HepG2 (cell line): Measurements from ENCODE around the gene MEX3D. TPM values are rescaled to one million over a fixed set of nuclear protein-coding genes. Genes with fewer than 3 reads are reported as not detected.

Experiments
- CREM ChIP-seq, 2 experiments: sonication (generic) in 1 of 2; formaldehyde crosslinking in 1 of 2; IDR thresholded peaks; 2 replicates each; pipeline versions ENCODE4 v1.4.0 to v1.6.1; 2016 to 2020; ENCODE audit warnings: antibody characterized with exemption in 1 of 2, mild to moderate bottlenecking in 1 of 2, missing genetic modification reagents in 1 of 2
- HES4 ChIP-seq: sonication (generic); formaldehyde crosslinking; IDR thresholded peaks from 2 replicates; pipeline ENCODE4 v1.9.0; 2021; ENCODE audit warnings: mild to moderate bottlenecking, missing genetic modification reagents, borderline replicate concordance
- IRX3 ChIP-seq: sonication (generic); formaldehyde crosslinking; IDR thresholded peaks from 2 replicates; pipeline ENCODE4 v1.8.1; 2023; ENCODE audit warnings: mild to moderate bottlenecking, low read depth, missing genetic modification reagents, borderline replicate concordance
- KDM4B ChIP-seq: sonication (generic); formaldehyde crosslinking; IDR thresholded peaks from 2 replicates; pipeline ENCODE4 v1.4.0; 2020; ENCODE audit warnings: missing genetic modification reagents
- PRMT3 ChIP-seq: sonication (generic); formaldehyde crosslinking; IDR thresholded peaks from 2 replicates; pipeline ENCODE4 v1.8.1; 2022; ENCODE audit warnings: low read depth, mild to moderate bottlenecking, moderate library complexity, missing genetic modification reagents, borderline replicate concordance
- SKIL ChIP-seq: sonication (generic); formaldehyde crosslinking; IDR thresholded peaks from 2 replicates; pipeline ENCODE4 v1.8.0; 2022; ENCODE audit warnings: missing genetic modification reagents, mild to moderate bottlenecking, moderate library complexity, borderline replicate concordance
- SOX5 ChIP-seq: IDR thresholded peaks from 2 replicates; pipeline ENCODE4 v1.6.1; 2016; ENCODE audit warnings: borderline replicate concordance
- UBTF ChIP-seq: sonication (generic); formaldehyde crosslinking; IDR thresholded peaks from 2 replicates; pipeline ENCODE4 v1.4.0; 2020; ENCODE audit warnings: mild to moderate bottlenecking, missing genetic modification reagents
- YY1 ChIP-seq: IDR thresholded peaks from 2 replicates; pipeline ENCODE4 v1.6.1; 2011; ENCODE audit warnings: low read length, low read depth, moderate library complexity, mild to moderate bottlenecking; ENCODE audit not compliant: insufficient read depth, insufficient replicate concordance
- ZFX ChIP-seq: sonication (generic); formaldehyde crosslinking; IDR thresholded peaks from 2 replicates; pipeline ENCODE4 v1.4.0; 2020; ENCODE audit warnings: mild to moderate bottlenecking, low read depth, missing genetic modification reagents, moderate library complexity
- ZKSCAN8 ChIP-seq: IDR thresholded peaks from 2 replicates; pipeline ENCODE4 v1.6.1; 2016; ENCODE audit warnings: borderline replicate concordance, missing genetic modification reagents, missing compliant biosample characterization
- ZNF354B ChIP-seq: sonication (generic); formaldehyde crosslinking; IDR thresholded peaks from 2 replicates; pipeline ENCODE4 v1.8.0; 2022; ENCODE audit warnings: mild to moderate bottlenecking, missing genetic modification reagents
- ZNF790 ChIP-seq: sonication (generic); formaldehyde crosslinking; IDR thresholded peaks from 2 replicates; pipeline ENCODE4 v1.8.0; 2022; ENCODE audit warnings: missing genetic modification reagents, mild to moderate bottlenecking, borderline replicate concordance
- ZNF891 ChIP-seq: sonication (generic); formaldehyde crosslinking; IDR thresholded peaks from 2 replicates; pipeline ENCODE4 v1.5.0; 2020; ENCODE audit warnings: mild to moderate bottlenecking, missing genetic modification reagents
- polyA plus RNA-seq, 8 experiments: library from polyadenylated mRNA; depleted of rRNA in 3 of 8; stranded (reverse) in 7 of 8; unstranded in 1 of 8; fragments of >200 nt; fragmentation: Illumina TruSeq in 4 of 8; extraction: Trizol in 4 of 8; gene quantifications; 2 replicates each; pipeline versions ENCODE4 v1.2.1 to v1.2.3, GENCODE V29; 2011 to 2016; ENCODE audit warnings: low read depth in 4 of 8, missing spikeins in 1 of 8, mixed read lengths in 1 of 8; ENCODE audit not compliant: insufficient read depth in 1 of 8
- total RNA-seq, 5 experiments: library from RNA; depleted of rRNA; stranded (reverse); fragments of >200 nt; fragmentation: Illumina TruSeq; extraction: Trizol; gene quantifications; 2 replicates each; pipeline ENCODE4 v1.2.3, GENCODE V29; 2016; ENCODE audit warnings: low read depth in 1 of 5
- TF ChIP-seq, protein P1 (sequence below): sonication (generic); formaldehyde crosslinking; IDR thresholded peaks from 2 replicates; pipeline ENCODE4 v1.5.0; 2020; ENCODE audit warnings: mild to moderate bottlenecking, missing genetic modification reagents
- TF ChIP-seq, protein P2 (sequence below): sonication (generic); formaldehyde crosslinking; conservative IDR thresholded peaks from 2 replicates; pipeline ENCODE4 v1.4.0; 2020; ENCODE audit warnings: mild to moderate bottlenecking, missing genetic modification reagents, moderate library complexity

MEX3D gene
- total and polyA plus RNA-seq, 2 of the 13 experiments (the other 11 are each of a cell fraction or from before 2014, with no cell fraction given) = 3.6 to 17.1 TPM

- TF ChIP-seq, protein P1, sequence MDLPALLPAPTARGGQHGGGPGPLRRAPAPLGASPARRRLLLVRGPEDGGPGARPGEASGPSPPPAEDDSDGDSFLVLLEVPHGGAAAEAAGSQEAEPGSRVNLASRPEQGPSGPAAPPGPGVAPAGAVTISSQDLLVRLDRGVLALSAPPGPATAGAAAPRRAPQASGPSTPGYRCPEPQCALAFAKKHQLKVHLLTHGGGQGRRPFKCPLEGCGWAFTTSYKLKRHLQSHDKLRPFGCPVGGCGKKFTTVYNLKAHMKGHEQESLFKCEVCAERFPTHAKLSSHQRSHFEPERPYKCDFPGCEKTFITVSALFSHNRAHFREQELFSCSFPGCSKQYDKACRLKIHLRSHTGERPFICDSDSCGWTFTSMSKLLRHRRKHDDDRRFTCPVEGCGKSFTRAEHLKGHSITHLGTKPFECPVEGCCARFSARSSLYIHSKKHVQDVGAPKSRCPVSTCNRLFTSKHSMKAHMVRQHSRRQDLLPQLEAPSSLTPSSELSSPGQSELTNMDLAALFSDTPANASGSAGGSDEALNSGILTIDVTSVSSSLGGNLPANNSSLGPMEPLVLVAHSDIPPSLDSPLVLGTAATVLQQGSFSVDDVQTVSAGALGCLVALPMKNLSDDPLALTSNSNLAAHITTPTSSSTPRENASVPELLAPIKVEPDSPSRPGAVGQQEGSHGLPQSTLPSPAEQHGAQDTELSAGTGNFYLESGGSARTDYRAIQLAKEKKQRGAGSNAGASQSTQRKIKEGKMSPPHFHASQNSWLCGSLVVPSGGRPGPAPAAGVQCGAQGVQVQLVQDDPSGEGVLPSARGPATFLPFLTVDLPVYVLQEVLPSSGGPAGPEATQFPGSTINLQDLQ (CRISPR knock-in tag) = peak; percentile 73; the same call in 1 of the 2 replicates
- TF ChIP-seq ZKSCAN8 (CRISPR knock-in tag) = no peak
- TF ChIP-seq, protein P2, sequence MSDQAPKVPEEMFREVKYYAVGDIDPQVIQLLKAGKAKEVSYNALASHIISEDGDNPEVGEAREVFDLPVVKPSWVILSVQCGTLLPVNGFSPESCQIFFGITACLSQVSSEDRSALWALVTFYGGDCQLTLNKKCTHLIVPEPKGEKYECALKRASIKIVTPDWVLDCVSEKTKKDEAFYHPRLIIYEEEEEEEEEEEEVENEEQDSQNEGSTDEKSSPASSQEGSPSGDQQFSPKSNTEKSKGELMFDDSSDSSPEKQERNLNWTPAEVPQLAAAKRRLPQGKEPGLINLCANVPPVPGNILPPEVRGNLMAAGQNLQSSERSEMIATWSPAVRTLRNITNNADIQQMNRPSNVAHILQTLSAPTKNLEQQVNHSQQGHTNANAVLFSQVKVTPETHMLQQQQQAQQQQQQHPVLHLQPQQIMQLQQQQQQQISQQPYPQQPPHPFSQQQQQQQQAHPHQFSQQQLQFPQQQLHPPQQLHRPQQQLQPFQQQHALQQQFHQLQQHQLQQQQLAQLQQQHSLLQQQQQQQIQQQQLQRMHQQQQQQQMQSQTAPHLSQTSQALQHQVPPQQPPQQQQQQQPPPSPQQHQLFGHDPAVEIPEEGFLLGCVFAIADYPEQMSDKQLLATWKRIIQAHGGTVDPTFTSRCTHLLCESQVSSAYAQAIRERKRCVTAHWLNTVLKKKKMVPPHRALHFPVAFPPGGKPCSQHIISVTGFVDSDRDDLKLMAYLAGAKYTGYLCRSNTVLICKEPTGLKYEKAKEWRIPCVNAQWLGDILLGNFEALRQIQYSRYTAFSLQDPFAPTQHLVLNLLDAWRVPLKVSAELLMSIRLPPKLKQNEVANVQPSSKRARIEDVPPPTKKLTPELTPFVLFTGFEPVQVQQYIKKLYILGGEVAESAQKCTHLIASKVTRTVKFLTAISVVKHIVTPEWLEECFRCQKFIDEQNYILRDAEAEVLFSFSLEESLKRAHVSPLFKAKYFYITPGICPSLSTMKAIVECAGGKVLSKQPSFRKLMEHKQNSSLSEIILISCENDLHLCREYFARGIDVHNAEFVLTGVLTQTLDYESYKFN (CRISPR knock-in tag) = 0 out of 2 replicates have a peak, but pooled peaks have one; percentile 19
- peak; percentile 93 for TF ChIP-seq PRMT3 (CRISPR knock-in tag)
- peak; percentile 65; the same call in 1 of the 2 replicates for TF ChIP-seq IRX3 (CRISPR knock-in tag)
- no peak for TF ChIP-seq ZFX (CRISPR knock-in tag)
- TF ChIP-seq ZNF354B (CRISPR knock-in tag) = no peak
- TF ChIP-seq CREM (IDR thresholded peaks at IDR 0.05) = no peak
- no peak for TF ChIP-seq CREM (CRISPR knock-in tag; IDR thresholded peaks at IDR 0.05)
- 0 out of 2 replicates have a peak, but pooled peaks have one; percentile 19 for TF ChIP-seq SOX5 (CRISPR knock-in tag)
- no peak for TF ChIP-seq ZNF790 (CRISPR knock-in tag)
- TF ChIP-seq HES4 (CRISPR knock-in tag) = peak; percentile 83; the same call in 1 of the 2 replicates
- no peak for TF ChIP-seq KDM4B (CRISPR knock-in tag)
- no peak for TF ChIP-seq YY1
- TF ChIP-seq ZNF891 (CRISPR knock-in tag) = no peak
- no peak for TF ChIP-seq SKIL
- TF ChIP-seq UBTF (CRISPR knock-in tag) = no peak
These were observed at the start of gene MEX3D (continued) for GRCh38 chr19:1568320-1569019.
